HG02623 (cell line): Measurements from ENCODE around the gene SLC37A1.

Experiments used
- ATAC-seq: cut with Tn5 transposase; IDR thresholded peaks from one replicate; pipeline ENCODE4 v1.9.1; 2021; ENCODE audit warnings: moderate library complexity; ENCODE audit not compliant: unreplicated experiment

The SLC37A1 gene

GRCh38 chr21:42572906-42573495 is 59.3 kb downstream of the SLC37A1 start:
- ATAC-seq: no peak

GRCh38 chr21:42574234-42575027 is 60.8 kb downstream of the SLC37A1 start:
- ATAC-seq: no peak

GRCh38 chr21:42575111-42575510 is 61.5 kb downstream of the SLC37A1 start:
- no peak for ATAC-seq

GRCh38 chr21:42576639-42577038 is 63.0 kb downstream of the SLC37A1 start:
- ATAC-seq: no peak

- no peak for ATAC-seq
Measured at GRCh38 chr21:42578034-42578433, 64.4 kb downstream of the SLC37A1 start.

GRCh38 chr21:42578761-42579415 is 65.2 kb downstream of the SLC37A1 start:
- ATAC-seq: no peak

- no peak for ATAC-seq
Measured at GRCh38 chr21:42579456-42580075, 65.9 kb downstream of the SLC37A1 start.

- no peak for ATAC-seq
Measured at GRCh38 chr21:42580076-42580792, 66.6 kb downstream of the SLC37A1 start.

GRCh38 chr21:42580793-42581321 is 67.2 kb downstream of the SLC37A1 start:
- no peak for ATAC-seq

GRCh38 chr21:42581336-42581992 is 67.8 kb downstream of the SLC37A1 start:
- no peak for ATAC-seq

GRCh38 chr21:42581993-42582786 is 68.5 kb downstream of the SLC37A1 start:
- no peak for ATAC-seq

GRCh38 chr21:42582787-42583476 is 69.3 kb downstream of the SLC37A1 start:
- ATAC-seq: no peak

- ATAC-seq: no peak
Measured at GRCh38 chr21:42583477-42584295, 70.0 kb downstream of the SLC37A1 start.

- ATAC-seq: no peak
Measured at GRCh38 chr21:42584296-42584641, 70.6 kb downstream of the SLC37A1 start.

- no peak for ATAC-seq
Measured at GRCh38 chr21:42585881-42586280, 72.2 kb downstream of the SLC37A1 start.

GRCh38 chr21:42586406-42586805 is 72.8 kb downstream of the SLC37A1 start:
- no peak for ATAC-seq

GRCh38 chr21:42587036-42587435 is 73.4 kb downstream of the SLC37A1 start:
- no peak for ATAC-seq
